DOHH2 (cell line): ENCODE results near the gene ATP6V0E1.

Experiments used
- H3F3A ChIP-seq: fragments of 200-600 bp; sonication (generic), shearing (Covaris generic); 2 replicates; pipeline ENCODE4 v1.6.0; 2016; ENCODE audit warnings: antibody characterized with exemption, mild to moderate bottlenecking; ENCODE audit not compliant: control insufficient read depth, insufficient read depth
- H3K27ac ChIP-seq: fragments of 200-600 bp; sonication (generic); 2 replicates; pipeline ENCODE4 v1.5.1; 2014; ENCODE audit warnings: low read depth, mild to moderate bottlenecking, low read length, moderate library complexity
- H3K27me3 ChIP-seq: fragments of 200-600 bp; sonication (generic); 2 replicates; pipeline ENCODE4 v1.6.1; 2014; ENCODE audit warnings: mild to moderate bottlenecking, low read length, mixed read lengths; ENCODE audit not compliant: control insufficient read depth
- H3K36me3 ChIP-seq: fragments of 200-600 bp; sonication (generic); 2 replicates; pipeline ENCODE4 v1.6.1; 2014; ENCODE audit warnings: mild to moderate bottlenecking, low read length, moderate library complexity, mixed read lengths; ENCODE audit not compliant: control insufficient read depth
- H3K4me1 ChIP-seq: fragments of 200-600 bp; sonication (generic); 2 replicates; pipeline ENCODE4 v1.6.1; 2014; ENCODE audit warnings: mild to moderate bottlenecking, low read length, mixed read lengths; ENCODE audit not compliant: control insufficient read depth
- H3K4me2 ChIP-seq: fragments of 200-600 bp; sonication (generic); 2 replicates; pipeline ENCODE4 v1.6.0; 2014; ENCODE audit warnings: mild to moderate bottlenecking, low read length, moderate library complexity
- H3K4me3 ChIP-seq: fragments of 200-600 bp; sonication (generic); 2 replicates; pipeline ENCODE4 v1.5.1; 2014; ENCODE audit warnings: mild to moderate bottlenecking, low read length, mixed read lengths
- H3K79me2 ChIP-seq: fragments of 200-600 bp; sonication (generic); 2 replicates; pipeline ENCODE4 v1.6.1; 2014; ENCODE audit warnings: mild to moderate bottlenecking, low read length, mixed read lengths; ENCODE audit not compliant: control insufficient read depth
- H3K9me2 ChIP-seq: fragments of 200-600 bp; sonication (generic); replicated peaks from 2 replicates; pipeline ENCODE4 v1.6.1; 2014; ENCODE audit warnings: mild to moderate bottlenecking, low read length, mixed read lengths; ENCODE audit not compliant: control insufficient read depth
- H3K9me3 ChIP-seq: fragments of 200-600 bp; sonication (generic); 2 replicates; pipeline ENCODE4 v1.6.1; 2014; ENCODE audit warnings: antibody characterized with exemption, low read length, mixed read lengths; ENCODE audit not compliant: control insufficient read depth, insufficient read depth
- H4K20me1 ChIP-seq: fragments of 200-600 bp; sonication (generic); 2 replicates; pipeline ENCODE4 v1.6.0; 2014; ENCODE audit warnings: low read depth, mild to moderate bottlenecking, antibody characterized with exemption, low read length, moderate library complexity; ENCODE audit not compliant: control insufficient read depth, insufficient read depth
- CTCF ChIP-seq: fragments of 200-600 bp; sonication (generic); IDR thresholded peaks from one replicate; pipeline ENCODE4 v1.5.1; 2014; ENCODE audit warnings: antibody characterized with exemption, mild to moderate bottlenecking, low read depth, low read length; ENCODE audit not compliant: poor library complexity, severe bottlenecking
- EZH2phosphoT487 ChIP-seq: fragments of 200-600 bp; sonication (generic); IDR thresholded peaks from 2 replicates; pipeline ENCODE4 v1.6.1; 2017; ENCODE audit warnings: borderline replicate concordance, mild to moderate bottlenecking, antibody characterized with exemption, low read length, moderate library complexity, mixed read lengths

ATP6V0E1 gene

GRCh38 chr5:172954751-172955159, 28.8 kb upstream of the ATP6V0E1 start:
- no peaks in the 10 kb centered on the region for H3K36me3 ChIP-seq
- H3K27me3 ChIP-seq: peaks cover 3% of the 10 kb centered on the region; the same call in 1 of the 2 replicates
- H3K4me1 ChIP-seq: peaks cover 4% of the 10 kb centered on the region
- H3K9me3 ChIP-seq: no peaks in the 10 kb centered on the region
- H3K79me2 ChIP-seq: peaks cover 5% of the 10 kb centered on the region
- H3F3A ChIP-seq: no peaks in the 10 kb centered on the region
- TF ChIP-seq CTCF: no peak
- no peaks in the 10 kb centered on the region for H4K20me1 ChIP-seq
- no peak overlapping the region for H3K4me3 ChIP-seq
- no peak overlapping the region for H3K27ac ChIP-seq
- H3K9me2 ChIP-seq: no peaks in the 10 kb centered on the region
- no peak overlapping the region for H3K4me2 ChIP-seq

GRCh38 chr5:172956228-172956627, 27.3 kb upstream of the ATP6V0E1 start:
- H4K20me1 ChIP-seq: no peaks in the 10 kb centered on the region
- no peak overlapping the region for H3K4me2 ChIP-seq
- no peak overlapping the region for H3K4me3 ChIP-seq
- no peaks in the 10 kb centered on the region for H3K9me3 ChIP-seq
- peaks cover 3% of the 10 kb centered on the region; the same call in 1 of the 2 replicates for H3K27me3 ChIP-seq
- no peak for TF ChIP-seq CTCF
- TF ChIP-seq EZH2phosphoT487: no peak
- H3K4me1 ChIP-seq: peaks cover 13% of the 10 kb centered on the region
- no peaks in the 10 kb centered on the region for H3K36me3 ChIP-seq
- no peaks in the 10 kb centered on the region for H3F3A ChIP-seq
- peaks cover 16% of the 10 kb centered on the region for H3K79me2 ChIP-seq
- no peak overlapping the region for H3K27ac ChIP-seq
- H3K9me2 ChIP-seq: no peaks in the 10 kb centered on the region

- Histone ChIP-seq H4K20me1 (no peaks in the 10 kb centered on the region), H3K27me3 (peaks cover 3% of the 10 kb centered on the region; the same call in 1 of the 2 replicates), H3K27ac (no peak overlapping the region), H3K79me2 (peaks cover 19% of the 10 kb centered on the region), H3K9me2 (no peaks in the 10 kb centered on the region), H3K4me2 (no peak overlapping the region), H3F3A (no peaks in the 10 kb centered on the region), H3K36me3 (peaks cover 3% of the 10 kb centered on the region; the same call in 1 of the 2 replicates), H3K9me3 (no peaks in the 10 kb centered on the region), H3K4me3 (no peak overlapping the region), H3K4me1 (peaks cover 13% of the 10 kb centered on the region)
- TF ChIP-seq EZH2phosphoT487 (no peak), CTCF (no peak)
Measured at GRCh38 chr5:172956936-172957335, 26.6 kb upstream of the ATP6V0E1 start.
